CD14-positive monocyte (primary cell): ENCODE data around the gene TMEM222. TPM values are rescaled to one million over a fixed set of nuclear protein-coding genes. Genes with fewer than 3 reads are reported as not detected.

Experiments used
- DNase-seq, 3 donors: peaks; one replicate each; pipeline ENCODE4 v3.0.0-alpha.2; 2011 to 2022
- H2AFZ ChIP-seq: 2 replicates; pipeline ENCODE4 v1.6.0; 2012; ENCODE audit warnings: mild to moderate bottlenecking, low read depth, low read length, inconsistent platforms; ENCODE audit not compliant: insufficient read depth, poor library complexity, severe bottlenecking
- H3K27ac ChIP-seq, 2 donors: 1 replicate in 1 of 2; 2 replicates in 1 of 2; pipeline ENCODE4 v1.5.1; 2012 to 2013; ENCODE audit warnings: low read length in 2 of 2, control low read depth in 1 of 2, inconsistent platforms in 1 of 2, low read depth in 1 of 2, mild to moderate bottlenecking in 1 of 2
- H3K27me3 ChIP-seq, 2 donors: one replicate each; pipeline versions ENCODE4 v1.6.0 to v1.6.1; 2011 to 2013; ENCODE audit warnings: low read length in 2 of 2; ENCODE audit not compliant: control insufficient read depth in 2 of 2, insufficient read depth in 2 of 2
- H3K36me3 ChIP-seq, 2 donors: replicated peaks in 1 of 2; 1 replicate in 1 of 2; 2 replicates in 1 of 2; pipeline versions ENCODE4 v1.5.1 to v1.6.1; 2012 to 2013; ENCODE audit warnings: low read length in 2 of 2, control low read depth in 1 of 2, inconsistent platforms in 1 of 2, mild to moderate bottlenecking in 1 of 2; ENCODE audit not compliant: insufficient read depth in 2 of 2, control insufficient read depth in 1 of 2
- H3K4me1 ChIP-seq, 2 donors: 1 replicate in 1 of 2; 2 replicates in 1 of 2; pipeline versions ENCODE4 v1.5.1 to v1.6.1; 2012 to 2013; ENCODE audit warnings: low read length in 2 of 2, control low read depth in 1 of 2, inconsistent platforms in 1 of 2, mild to moderate bottlenecking in 1 of 2, moderate library complexity in 1 of 2; ENCODE audit not compliant: insufficient read depth in 2 of 2, control insufficient read depth in 1 of 2
- H3K4me2 ChIP-seq: replicated peaks from 2 replicates; pipeline ENCODE3; 2012; ENCODE audit warnings: low read length, moderate library complexity, mild to moderate bottlenecking; ENCODE audit not compliant: poor library complexity, severe bottlenecking; ENCODE audit errors: extremely low read depth
- H3K4me3 ChIP-seq, 3 experiments: fragments of 200-600 bp in 1 of 3; sonication (generic) in 1 of 3; replicated peaks in 1 of 3; 1 replicate in 2 of 3; 2 replicates in 1 of 3; pipeline ENCODE4 v1.5.1; 2011 to 2013; ENCODE audit warnings: low read length in 3 of 3, mild to moderate bottlenecking in 3 of 3, control low read depth in 2 of 3, low read depth in 2 of 3, inconsistent platforms in 1 of 3, moderate library complexity in 1 of 3
- H3K79me2 ChIP-seq: 2 replicates; pipeline ENCODE4 v1.6.0; 2012; ENCODE audit warnings: mild to moderate bottlenecking, control low read depth, inconsistent platforms, low read length, moderate library complexity; ENCODE audit not compliant: insufficient read depth
- H3K9ac ChIP-seq: 2 replicates; pipeline ENCODE4 v1.6.0; 2017; ENCODE audit warnings: low read length, mild to moderate bottlenecking; ENCODE audit not compliant: insufficient read depth, poor library complexity, severe bottlenecking
- H3K9me3 ChIP-seq, 2 donors: replicated peaks in 1 of 2; 1 replicate in 1 of 2; 2 replicates in 1 of 2; pipeline versions ENCODE4 v1.5.1 to v1.6.1; 2012 to 2013; ENCODE audit warnings: low read length in 2 of 2, control low read depth in 1 of 2; ENCODE audit not compliant: control insufficient read depth in 1 of 2, insufficient read depth in 1 of 2
- H4K20me1 ChIP-seq: 2 replicates; pipeline ENCODE4 v1.6.0; 2012; ENCODE audit warnings: mild to moderate bottlenecking, low read length, control low read depth, moderate library complexity; ENCODE audit not compliant: insufficient read depth
- H3K27ac Mint-ChIP-seq, 7 donors: one replicate each; pipeline ENCODE4 v1.8.0; 2020; ENCODE audit warnings: mild to moderate bottlenecking in 7 of 7, mixed read lengths in 7 of 7, moderate library complexity in 6 of 7, inconsistent platforms in 2 of 7
- H3K27me3 Mint-ChIP-seq, 3 donors: one replicate each; pipeline ENCODE4 v1.8.0; 2021 to 2022; ENCODE audit warnings: low read depth in 3 of 3, mild to moderate bottlenecking in 3 of 3, mixed read lengths in 3 of 3, moderate library complexity in 3 of 3, inconsistent platforms in 1 of 3
- H3K36me3 Mint-ChIP-seq, 2 donors: one replicate each; pipeline ENCODE4 v1.8.0; 2020; ENCODE audit warnings: mixed read lengths in 2 of 2, inconsistent platforms in 1 of 2, mild to moderate bottlenecking in 1 of 2
- H3K4me1 Mint-ChIP-seq: one replicate; pipeline ENCODE4 v1.8.0; 2020; ENCODE audit warnings: mild to moderate bottlenecking, mixed read lengths
- H3K4me3 Mint-ChIP-seq, 2 donors: one replicate each; pipeline ENCODE4 v1.8.0; 2020; ENCODE audit warnings: mild to moderate bottlenecking in 2 of 2, mixed read lengths in 2 of 2, moderate library complexity in 1 of 2
- H3K9me3 Mint-ChIP-seq, 7 donors: one replicate each; pipeline ENCODE4 v1.8.0; 2020 to 2022; ENCODE audit warnings: mixed read lengths in 7 of 7, mild to moderate bottlenecking in 6 of 7, moderate library complexity in 6 of 7, inconsistent platforms in 2 of 7
- CTCF ChIP-seq: fragments of 200-600 bp; IDR thresholded peaks from one replicate; pipeline ENCODE4 v1.8.0; 2022; ENCODE audit warnings: antibody characterized with exemption, mild to moderate bottlenecking
- WGBS: methylation state at CpG from one replicate; pipeline ENCODE4 v1.1.5; 2013; ENCODE audit warnings: missing lambda C conversion rate; ENCODE audit not compliant: insufficient coverage; 5-methylcytosine and 5-hydroxymethylcytosine counted together
- intact Hi-C, 2 donors: fragments of 100-400 bp; cut with micrococcal nuclease; formaldehyde crosslinking; loops; one replicate each; pipeline versions ENCODE4 v1.15.0 to v1.15.1; 2023
- polyA plus RNA-seq, 3 donors: library from polyadenylated mRNA; depleted of rRNA in 1 of 3; unstranded in 2 of 3; stranded (reverse) in 1 of 3; fragments of 300-500 nt in 2 of 3; fragments of >200 nt in 1 of 3; fragmentation: Illumina TruSeq in 2 of 3; gene quantifications; 1 replicate in 2 of 3; 2 replicates in 1 of 3; pipeline ENCODE4 v1.2.3, GENCODE V29; 2012 to 2021

The TMEM222 gene
- polyA plus RNA-seq, 3 donors: 23.2 to 29.0 (median 24.6) TPM

DNA sequence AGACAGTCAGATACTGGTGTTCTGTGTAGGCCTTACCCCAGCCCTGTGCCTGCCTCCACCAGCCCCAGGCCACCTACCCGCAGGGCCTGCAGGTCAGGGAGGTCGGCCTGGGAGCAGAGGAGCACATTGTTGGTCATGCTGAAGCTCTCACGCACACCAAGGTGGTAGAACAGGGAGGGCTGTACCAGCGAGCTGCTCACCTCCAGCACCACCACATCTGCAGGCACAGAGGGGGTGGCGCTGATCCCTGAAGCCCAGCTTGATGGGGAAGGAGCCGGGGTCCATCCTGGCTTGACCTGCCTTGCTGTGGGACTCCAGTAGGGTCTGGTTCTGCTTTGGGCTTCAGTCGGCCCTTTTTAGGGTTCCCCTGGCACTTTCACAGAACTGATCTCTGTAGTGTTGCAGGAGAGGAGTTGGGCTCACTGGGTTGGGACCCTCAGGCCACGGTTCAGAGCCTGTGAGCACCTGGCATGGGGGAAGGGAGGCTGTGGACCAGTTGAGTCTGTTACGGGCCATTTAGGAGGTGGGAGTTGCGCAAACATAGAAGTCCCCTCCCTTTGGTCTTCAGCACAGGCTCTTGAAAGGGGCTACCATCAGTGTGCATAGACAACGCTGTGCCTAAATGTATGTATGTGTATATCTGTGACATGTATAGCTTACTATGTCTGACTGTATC is 42.9 kb downstream of the TMEM222 start:
- Histone ChIP-seq H3K4me1 (peaks cover 56 to 67% of the 10 kb centered on the region in 2 donors), H3K36me3 (peaks cover 0 to 22% of the 10 kb centered on the region in 2 donors), H3K27ac (peak overlapping the region in 1 of 2 donors; percentile 12), H3K27me3 (peaks cover 0 to 11% of the 10 kb centered on the region in 2 donors), H4K20me1 (peaks cover 9% of the 10 kb centered on the region), H3K4me3 (peak overlapping the region in 1 of 3 experiments; percentile 84), H3K79me2 (no peaks in the 10 kb centered on the region), H2AFZ (peak overlapping the region; percentile 73), H3K4me2 (peak overlapping the region; percentile 97), H3K9ac (no peak overlapping the region), H3K9me3 (no peaks in the 10 kb centered on the region)
- Mint-ChIP-seq H3K9me3 (peaks cover 0 to 2% (median 0%) of the 10 kb centered on the region in 7 donors), H3K4me1 (peaks cover 63% of the 10 kb centered on the region), H3K27ac (peak overlapping the region in 6 of 7 donors; percentile 46 to 98 (median 85)), H3K4me3 (peak overlapping the region; percentile 86 to 94), H3K27me3 (peaks cover 8 to 21% (median 19%) of the 10 kb centered on the region in 3 donors), H3K36me3 (peaks cover 13 to 36% of the 10 kb centered on the region in 2 donors)
- 64% methylated on average over 6 of the region's 11 CpGs for WGBS
- intact Hi-C loops: no loop called here
- TF ChIP-seq CTCF: no peak
- no peak for DNase-seq

DNA sequence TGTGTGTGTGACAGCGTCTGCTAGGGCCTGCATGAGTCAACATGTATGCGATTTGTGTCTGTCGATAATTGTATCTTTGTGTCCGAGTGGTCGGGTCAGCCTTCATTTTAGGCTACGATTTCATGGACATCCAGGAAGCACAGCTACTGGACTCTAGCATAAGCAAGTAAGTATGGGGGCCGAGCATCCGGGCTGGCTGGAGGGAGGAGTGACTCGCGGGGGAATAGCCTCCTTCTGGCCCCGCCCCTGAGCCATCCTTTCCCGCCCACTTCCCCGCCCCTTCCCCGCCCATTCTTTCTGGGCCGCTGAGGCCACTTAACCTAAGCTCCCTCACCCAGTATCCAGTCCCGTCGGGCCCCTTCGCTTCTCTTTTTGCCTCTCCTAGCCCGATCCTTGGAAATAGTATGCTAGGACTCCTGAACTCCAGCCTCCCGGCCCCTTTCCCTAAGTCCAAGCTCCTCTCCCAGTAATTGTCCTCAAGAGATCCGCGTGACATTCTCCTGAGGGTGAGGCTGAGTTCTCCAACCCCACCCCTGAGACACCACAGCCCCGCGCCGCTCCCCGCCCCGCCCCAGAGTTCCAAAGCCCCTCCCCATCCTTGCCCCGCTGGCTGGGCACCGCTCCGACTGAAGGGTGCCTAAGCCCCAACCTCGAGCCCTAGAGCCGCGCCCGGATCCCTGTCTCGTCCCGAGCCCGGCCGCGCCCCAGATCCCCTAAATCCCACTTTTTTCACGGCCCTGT is 43.6 kb downstream of the TMEM222 start:
- peak overlapping the region; percentile 64 to 84 (median 73) for H3K4me3 ChIP-seq
- TF ChIP-seq CTCF: no peak
- peaks cover 0 to 8% of the 10 kb centered on the region in 2 donors for H3K27me3 ChIP-seq
- Mint-ChIP-seq H3K4me1 (peaks cover 63% of the 10 kb centered on the region), H3K9me3 (no peaks in the 10 kb centered on the region), H3K27me3 (peaks cover 7 to 16% (median 13%) of the 10 kb centered on the region in 3 donors), H3K4me3 (peak overlapping the region; percentile 86 to 94), H3K36me3 (peaks cover 13 to 34% of the 10 kb centered on the region in 2 donors), H3K27ac (peak overlapping the region; percentile 77 to 98 (median 93))
- H3K9me3 ChIP-seq: no peaks in the 10 kb centered on the region
- 4% methylated on average over 33 of the region's 40 CpGs for WGBS
- peaks cover 0 to 22% of the 10 kb centered on the region in 2 donors for H3K36me3 ChIP-seq
- H3K9ac ChIP-seq: peak overlapping the region; percentile 63
- peak overlapping the region; percentile 52 to 64 for H3K27ac ChIP-seq
- peak overlapping the region; percentile 97 for H3K4me2 ChIP-seq
- H2AFZ ChIP-seq: peak overlapping the region; percentile 73
- DNase-seq: peak; percentile 71 to 78 (median 71)
- peaks cover 58 to 67% of the 10 kb centered on the region in 2 donors for H3K4me1 ChIP-seq
- H4K20me1 ChIP-seq: peaks cover 7% of the 10 kb centered on the region
- intact Hi-C loops: loop anchor here in 1 of 2 donors (2.0 kb wide), 1 partner anchor 23 kb away; no protein-coding TSS in a partner anchor
- H3K79me2 ChIP-seq: no peaks in the 10 kb centered on the region
